Globus pallidus (tissue), 1 donor: ENCODE measurements around the gene ZNF667.

Experiments used
- DNase-seq: peaks from one replicate; pipeline ENCODE4 v3.0.0-alpha.2; 2015; ENCODE audit warnings: low spot score

The ZNF667 gene

DNA sequence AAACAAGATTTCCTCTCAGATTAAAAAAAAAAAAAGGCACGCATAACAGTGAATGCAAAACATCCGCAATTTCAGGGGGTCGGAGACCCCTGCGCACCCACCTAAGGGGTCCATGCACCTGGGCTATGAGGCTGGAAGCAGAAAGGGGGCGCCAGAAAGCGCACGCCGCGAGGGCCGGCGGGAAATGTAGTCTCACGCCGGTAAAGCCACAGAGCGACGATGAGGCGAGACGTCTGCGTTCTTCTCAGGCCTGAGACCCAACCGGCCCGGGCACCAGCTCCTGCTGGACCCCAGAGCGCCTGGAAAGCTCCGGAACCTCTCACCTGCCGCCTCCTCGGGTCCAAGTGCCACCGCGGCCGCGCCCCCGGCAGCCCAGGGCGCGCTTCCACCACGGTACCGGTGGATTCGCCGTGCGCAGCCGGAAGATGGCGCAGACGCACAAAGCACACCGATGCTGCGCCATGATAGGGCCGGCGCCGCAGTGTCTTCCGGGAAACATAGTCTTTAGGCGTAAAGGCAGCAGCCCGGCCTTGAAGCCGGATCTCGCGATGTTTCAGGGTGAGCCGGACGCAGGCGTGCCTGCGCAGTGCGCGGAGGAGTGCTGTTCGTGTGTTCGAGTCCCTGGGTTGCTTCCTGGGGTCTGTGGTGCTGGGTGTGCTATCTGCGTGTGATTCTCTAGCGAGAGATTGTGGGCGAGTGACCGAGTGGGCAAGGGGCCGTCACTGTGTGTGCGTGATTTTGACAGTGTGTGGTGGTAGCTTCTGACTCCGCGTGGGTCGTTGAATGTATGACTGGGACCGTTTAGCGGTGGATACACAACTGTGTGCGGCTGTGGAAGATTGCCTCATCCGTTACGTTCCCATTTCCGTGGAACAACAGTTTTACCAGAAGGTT lies 83.8 kb downstream of the ZNF667 start, which contains the start of gene ZNF582:
ZNF582 (minus strand) TSS at position 416 of the 894 bp plus-strand sequence. CDS start 1,782 bp downstream, outside the sequence.
- DNase-seq, result peak; percentile 94
